Thyroid gland (tissue), 4 donors: ENCODE measurements around the gene KAZN.

ENCODE experiments used
- CTCF ChIP-seq, 6 experiments: fragments of 200-600 bp in 3 of 6; fragments of 450-650 bp in 3 of 6; sonication (generic) in 3 of 6; IDR thresholded peaks; one replicate each; pipeline ENCODE4 v1.5.1; 2016 to 2019; ENCODE audit warnings: antibody characterized with exemption in 6 of 6, mild to moderate bottlenecking in 2 of 6, inconsistent platforms in 1 of 6, moderate library complexity in 1 of 6
- POLR2A ChIP-seq, 2 donors: fragments of 450-650 bp; IDR thresholded peaks; one replicate each; pipeline ENCODE4 v1.6.1; 2017; ENCODE audit warnings: antibody characterized with exemption in 2 of 2, mild to moderate bottlenecking in 2 of 2, moderate library complexity in 1 of 2

GRCh38 chr1:14976256-14976655 is 377.8 kb downstream of the KAZN start:
- no peak for TF ChIP-seq CTCF (IDR thresholded peaks at IDR 0.05)
- no peak for TF ChIP-seq POLR2A (IDR thresholded peaks at IDR 0.05)
